GM19463 (cell line): ENCODE results near the gene DUSP1.
A peak's percentile ranks its signal among the peaks of the same experiment; 100 is the strongest.

ENCODE experiments used
- ATAC-seq: cut with Tn5 transposase; IDR thresholded peaks from one replicate; pipeline ENCODE4 v1.9.1; 2021; ENCODE audit warnings: mild to moderate bottlenecking, moderate library complexity; ENCODE audit not compliant: unreplicated experiment

DUSP1 gene

DNA sequence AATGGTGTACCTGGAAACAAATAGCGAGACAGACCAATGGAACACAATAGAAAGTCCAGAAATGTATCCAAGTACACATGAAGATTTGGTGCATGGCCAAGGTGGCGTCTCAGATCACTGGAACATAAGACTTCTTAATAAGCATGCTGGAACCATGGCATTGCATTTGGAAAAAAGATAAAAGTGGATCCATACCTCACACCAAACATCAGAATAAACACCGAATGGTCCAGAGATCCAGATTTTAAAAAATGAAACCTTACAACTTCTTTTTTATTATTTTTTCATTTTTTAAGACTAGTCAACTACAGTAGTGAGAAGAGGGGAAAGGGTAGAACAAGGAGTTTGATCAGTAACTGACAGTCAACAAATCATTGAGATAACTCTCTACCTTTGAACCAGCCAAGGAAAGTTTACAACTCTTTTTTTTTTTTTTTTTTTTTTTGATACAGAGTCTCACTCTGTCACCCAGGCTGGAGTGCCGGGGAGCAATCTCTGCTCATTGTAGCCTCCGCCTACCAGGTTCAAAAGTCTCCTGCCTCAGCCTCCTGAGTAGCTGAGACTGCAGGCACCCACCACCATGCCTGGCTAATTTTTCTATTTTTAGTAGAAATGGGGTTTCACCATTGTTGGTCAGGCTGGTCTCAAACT lies 8.8 kb upstream of the DUSP1 start:
- ATAC-seq, result no peak

DNA sequence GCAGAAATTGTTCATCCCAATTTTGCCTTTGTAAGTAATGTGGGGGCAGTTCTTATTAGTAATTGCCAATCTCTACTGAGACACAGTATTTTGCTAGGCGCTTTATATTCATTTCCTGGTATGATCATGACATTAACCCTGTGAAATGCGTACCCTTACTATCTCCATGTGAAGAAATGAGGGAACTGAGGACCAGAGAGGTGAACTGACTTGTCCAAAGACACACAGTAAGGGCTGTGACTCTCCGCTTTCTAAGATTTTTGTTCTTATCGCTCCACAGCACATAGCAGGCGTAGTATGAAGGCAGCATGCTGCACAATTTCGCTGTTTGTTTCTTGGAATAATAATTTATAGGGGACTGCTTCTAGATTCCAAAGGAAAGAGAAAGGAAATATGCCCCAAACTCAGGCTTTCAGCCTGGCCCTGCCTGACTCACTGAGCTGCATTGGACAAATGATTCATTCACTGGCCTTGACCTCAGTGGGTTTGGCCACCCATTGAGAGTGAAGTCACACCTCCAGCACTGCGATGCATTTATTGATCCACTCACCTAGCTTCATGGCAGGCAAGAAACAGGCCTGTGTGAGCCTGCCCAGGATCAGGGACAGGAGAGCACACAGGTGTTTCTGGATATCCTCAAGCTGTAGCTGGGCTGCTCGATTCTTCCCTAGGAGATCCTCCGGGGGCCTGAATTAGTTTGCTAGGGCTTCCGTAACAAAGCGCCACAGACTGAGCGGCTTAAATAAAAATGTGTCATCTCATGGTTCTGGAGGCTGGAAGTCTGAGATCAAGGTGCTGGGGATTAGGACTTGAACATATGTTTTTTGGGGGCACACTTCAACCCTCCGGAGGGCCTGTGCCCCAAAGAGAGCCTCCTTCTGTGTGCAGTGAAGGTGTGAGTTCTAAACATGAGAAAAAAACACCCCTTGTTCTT lies 7.2 kb upstream of the DUSP1 start:
- ATAC-seq, result peak; percentile 9

DNA sequence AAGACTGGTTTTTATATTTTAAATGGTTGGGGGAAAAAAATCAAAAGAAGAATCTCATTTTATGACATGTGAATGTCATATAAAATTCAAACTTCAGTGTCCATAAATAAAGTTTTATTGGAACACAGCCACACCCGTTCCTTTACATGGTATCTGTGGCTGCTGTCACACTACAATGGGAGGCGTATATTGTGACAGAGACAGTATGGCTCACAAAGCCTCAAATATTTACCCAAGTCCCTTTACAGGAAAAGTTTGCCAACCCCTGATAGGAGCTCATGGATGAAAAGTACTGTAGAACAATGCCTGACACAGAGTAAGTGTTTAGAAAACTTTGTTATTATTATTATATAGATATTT lies 5.2 kb upstream of the DUSP1 start:
- ATAC-seq, result no peak

DNA sequence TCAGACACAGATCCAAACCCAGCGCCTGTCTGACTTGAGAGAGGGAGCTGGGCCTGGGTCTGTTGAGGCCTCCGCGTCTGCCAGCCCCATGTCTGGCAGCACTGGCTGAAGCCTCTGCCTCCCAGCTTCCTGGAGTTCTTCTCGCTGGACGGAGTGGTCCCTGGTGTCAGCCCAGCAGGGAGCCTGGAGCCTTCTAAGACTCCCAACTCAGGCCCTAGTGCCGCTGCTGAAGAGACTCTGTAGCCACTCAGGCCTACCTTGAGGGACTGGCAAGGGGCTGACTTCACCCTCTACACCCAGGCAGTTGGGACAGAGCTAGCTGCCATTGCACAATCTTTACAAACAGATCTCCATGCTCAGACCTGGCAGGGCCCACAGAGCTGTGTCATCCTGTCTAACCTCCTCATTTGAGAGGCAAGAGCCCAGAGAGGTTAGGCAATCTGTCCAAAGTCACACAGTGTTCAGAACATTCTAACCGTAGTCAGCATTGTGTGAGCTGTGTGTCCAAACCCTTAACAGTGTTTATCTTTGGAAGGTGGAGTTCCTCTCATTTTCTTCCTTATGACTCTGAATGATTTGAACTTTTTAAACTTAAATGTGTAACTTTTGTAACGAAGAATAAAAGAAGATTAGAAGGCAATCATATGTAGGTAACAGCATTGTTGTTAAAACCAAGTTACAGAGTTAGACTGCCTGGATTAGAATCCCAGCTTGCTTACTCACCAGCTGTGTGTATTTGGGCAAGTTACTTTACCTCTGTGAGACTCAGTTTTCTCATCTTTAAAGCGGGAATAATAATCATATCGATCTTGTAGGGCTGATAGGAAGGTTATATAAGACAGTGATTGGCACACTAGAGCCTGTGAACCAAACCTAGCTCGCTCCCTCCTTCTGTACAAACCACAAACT lies 4.6 kb upstream of the DUSP1 start:
- no peak for ATAC-seq

DNA sequence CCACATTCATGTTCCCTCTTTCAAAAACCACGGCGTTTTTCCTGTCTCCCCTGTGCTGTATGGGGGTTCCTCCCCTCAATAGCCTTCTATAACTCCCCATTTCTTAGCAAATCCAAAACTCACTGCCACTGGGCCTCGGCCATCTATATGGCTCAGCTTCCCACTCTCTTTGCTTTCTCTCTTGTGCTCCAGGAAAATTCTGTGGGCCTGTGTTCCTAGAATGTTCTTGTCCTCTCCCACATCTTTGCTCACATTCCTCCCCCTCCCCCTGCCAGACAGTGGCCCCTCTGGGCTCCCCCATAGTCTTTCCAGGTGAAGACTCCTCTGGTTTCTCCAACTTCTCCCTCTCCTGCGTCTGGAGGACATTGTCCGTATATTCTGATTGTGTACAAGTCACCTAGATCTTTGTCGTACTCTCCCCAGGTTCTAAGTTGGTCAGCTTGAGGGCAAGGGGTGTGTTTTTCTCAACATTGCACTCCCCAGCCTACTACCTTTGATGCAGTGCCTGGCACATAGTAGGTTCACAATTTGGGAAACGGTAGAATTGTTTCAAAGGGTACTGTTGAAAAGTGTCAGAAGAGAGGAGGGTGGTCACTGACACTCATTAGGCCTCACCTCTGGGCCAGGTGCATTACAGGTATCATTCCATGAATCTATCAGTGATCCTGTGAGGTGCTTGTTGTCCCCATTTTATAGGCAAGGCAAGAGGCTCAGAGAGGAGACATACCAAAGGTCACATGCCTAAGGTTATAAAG lies 3.7 kb upstream of the DUSP1 start:
- no peak for ATAC-seq

DNA sequence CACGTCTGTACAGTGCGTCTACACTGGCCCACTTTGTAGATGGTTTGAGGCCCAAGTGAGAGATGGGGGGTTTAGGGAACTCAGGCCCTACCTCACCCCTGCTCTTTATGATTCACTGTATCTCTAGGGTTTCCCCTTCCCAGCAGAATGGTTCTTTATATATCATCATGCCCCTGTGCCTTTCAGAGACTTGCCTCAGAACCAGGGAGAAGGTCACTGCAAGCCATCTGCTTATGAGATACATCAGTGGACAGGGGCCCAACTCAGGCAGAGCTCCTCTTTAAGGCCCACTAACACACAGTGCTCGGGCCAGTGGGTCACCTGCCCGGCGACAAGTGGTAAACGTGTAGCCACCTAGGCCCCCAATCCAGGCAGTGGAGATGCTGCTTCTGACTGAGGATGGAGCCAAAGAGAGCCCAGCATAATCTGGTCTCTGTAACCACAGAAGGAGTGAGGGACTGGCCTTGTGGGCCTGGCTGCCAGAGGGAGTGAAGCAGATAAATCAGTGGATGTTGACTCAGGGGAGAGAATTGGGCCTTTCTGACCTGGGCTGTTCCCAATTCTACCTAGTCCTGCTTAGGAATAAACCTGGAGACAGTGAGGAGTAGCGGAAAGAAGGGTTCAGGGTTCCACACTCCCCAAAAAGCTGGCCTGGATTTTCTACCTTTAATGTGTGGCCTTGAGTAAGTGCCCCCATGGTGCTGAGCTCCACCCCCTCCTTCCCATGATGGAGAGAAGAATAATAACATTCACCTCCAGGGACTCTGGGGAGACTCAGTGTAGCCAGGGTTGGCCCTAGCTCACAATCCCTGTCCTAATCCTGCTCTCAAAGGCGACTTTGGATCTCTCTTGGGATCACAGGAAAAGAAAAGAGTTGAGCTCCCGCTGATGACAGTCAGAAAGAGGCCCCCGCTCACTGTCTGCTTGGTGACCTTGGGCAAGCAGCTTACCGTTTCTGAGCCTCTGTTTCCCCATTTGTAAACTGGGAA lies 2.8 kb upstream of the DUSP1 start:
- ATAC-seq, result no peak

DNA sequence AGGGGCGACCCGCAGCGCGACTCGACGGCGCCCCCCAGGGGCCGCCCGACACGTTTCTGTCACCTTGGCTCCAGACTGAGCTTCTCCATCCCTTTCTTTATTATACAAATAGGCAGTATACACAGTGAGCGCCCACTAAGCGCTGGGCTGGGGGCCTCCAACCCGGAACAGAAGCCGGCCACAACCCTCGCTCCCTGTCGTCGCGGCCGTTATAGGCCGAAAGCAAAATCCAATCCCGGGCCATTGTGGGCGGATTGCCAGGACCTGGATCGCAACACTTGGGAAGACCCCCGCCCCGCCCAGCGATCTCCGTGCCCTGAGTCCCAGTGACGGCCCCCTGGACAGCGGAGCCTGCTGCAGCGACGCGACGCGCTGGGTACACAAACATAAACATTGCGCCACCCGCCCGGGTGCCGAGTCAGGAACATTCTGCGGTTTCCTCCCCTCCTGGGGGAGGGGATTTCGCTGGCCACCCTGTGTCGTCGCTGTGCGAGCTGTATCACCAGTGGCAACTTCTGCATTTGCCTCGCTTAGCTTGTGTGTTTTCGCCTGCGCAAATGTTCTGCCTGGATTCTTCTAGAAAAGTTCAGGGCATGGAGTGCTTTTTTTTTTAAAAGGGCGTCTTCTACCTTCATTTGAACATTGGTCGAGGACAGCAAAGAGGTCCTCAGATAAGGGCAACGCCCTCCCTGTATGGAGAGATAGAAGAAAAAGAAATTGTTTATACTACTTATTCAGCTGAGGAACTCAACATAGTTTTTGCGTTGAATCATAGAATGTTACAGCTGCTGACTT lies 1.3 kb upstream of the DUSP1 start:
- ATAC-seq, result peak; percentile 29

DNA sequence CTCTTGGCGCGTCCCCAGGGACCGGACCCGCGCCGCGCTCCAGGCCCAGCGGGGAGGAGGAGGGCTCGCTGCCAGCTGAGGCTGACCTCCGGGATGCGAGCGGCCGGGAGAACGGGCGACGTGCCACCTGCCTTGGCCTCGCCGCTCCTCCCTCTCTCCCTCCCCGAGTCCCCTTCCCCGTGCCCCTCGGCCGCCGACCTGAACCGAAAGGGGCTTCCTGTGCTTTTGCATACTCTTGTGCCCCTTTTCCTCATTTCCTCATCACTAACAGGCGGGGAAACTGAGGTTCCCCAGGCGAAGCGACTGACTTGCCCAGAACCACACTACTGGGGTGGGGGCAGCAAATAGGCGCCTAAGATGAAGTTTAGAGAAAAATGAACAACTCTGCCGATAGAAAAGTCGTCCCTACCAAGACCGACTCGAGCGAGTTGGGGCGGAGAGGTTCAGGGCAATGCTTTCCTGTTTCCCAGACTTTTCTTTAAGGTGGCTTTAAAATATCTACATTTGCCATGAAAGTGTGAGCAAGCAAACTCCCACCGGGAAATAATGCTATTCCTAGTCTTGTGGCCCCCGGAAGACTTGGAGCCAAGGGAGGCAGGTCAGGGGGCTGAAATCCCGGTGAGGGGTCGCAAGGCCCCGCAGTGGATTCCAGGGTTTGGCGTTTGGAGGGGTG lies 580 bp upstream of the DUSP1 start:
- no peak for ATAC-seq

DNA sequence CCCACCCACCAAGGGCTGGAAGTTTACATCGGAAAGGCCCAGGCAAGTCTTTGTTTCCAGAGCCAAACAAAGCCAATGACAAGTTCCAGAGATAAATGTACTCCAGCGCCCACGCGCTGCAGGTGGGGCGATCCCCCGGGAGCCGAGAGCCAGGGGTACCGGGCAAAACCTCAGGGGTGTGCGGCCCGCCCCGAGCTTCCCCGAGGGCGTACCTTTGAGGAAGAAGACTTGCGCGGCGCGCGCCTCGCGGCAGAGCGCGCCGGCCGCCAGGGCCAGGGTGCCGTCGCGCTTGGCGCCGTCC lies 671 bp downstream of the DUSP1 start:
- ATAC-seq, result no peak

DNA sequence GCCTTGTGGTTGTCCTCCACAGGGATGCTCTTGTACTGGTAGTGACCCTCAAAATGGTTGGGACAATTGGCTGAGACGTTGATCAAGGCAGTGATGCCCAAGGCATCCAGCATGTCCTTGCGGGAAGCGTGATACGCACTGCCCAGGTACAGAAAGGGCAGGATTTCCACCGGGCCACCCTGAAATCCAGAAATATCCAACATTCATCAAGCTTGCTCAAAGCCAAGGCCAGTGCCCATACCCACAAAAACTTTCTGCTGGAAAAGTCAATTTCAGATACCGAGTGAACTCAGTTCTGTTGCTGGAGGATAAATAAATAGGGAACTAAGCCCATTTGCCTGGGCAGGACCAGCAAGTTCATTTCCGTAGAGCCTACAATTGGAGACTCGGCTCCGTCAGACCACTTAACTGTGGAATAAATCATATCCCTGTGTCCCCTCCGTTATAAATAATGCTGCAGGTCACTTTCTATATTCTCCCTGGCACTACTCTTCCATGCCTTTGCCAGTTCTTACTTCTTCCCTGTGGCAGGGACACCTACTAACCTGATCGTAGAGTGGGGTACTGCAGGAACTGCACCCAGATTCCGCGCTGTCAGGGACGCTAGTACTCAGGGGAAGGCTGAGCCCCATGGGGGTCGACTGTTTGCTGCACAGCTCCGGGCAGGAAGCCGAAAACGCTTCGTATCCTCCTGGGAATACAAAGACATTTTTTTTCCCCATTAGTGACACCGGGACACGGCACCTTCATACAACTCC lies 1.2 kb downstream of the DUSP1 start:
- ATAC-seq, result no peak

DNA sequence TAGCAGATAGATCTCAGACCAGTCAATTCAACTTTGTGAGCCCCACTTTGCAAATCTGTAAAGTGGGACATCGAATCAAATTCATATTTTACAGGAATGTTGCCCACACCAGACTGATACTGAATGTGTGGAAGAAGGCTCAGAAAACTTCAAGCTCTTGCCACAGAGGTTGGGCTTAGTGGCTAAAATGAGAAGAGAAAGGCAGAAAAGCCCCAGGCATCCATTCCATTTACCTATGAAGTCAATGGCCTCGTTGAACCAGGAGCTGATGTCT lies 1.7 kb downstream of the DUSP1 start:
- ATAC-seq, result no peak

DNA sequence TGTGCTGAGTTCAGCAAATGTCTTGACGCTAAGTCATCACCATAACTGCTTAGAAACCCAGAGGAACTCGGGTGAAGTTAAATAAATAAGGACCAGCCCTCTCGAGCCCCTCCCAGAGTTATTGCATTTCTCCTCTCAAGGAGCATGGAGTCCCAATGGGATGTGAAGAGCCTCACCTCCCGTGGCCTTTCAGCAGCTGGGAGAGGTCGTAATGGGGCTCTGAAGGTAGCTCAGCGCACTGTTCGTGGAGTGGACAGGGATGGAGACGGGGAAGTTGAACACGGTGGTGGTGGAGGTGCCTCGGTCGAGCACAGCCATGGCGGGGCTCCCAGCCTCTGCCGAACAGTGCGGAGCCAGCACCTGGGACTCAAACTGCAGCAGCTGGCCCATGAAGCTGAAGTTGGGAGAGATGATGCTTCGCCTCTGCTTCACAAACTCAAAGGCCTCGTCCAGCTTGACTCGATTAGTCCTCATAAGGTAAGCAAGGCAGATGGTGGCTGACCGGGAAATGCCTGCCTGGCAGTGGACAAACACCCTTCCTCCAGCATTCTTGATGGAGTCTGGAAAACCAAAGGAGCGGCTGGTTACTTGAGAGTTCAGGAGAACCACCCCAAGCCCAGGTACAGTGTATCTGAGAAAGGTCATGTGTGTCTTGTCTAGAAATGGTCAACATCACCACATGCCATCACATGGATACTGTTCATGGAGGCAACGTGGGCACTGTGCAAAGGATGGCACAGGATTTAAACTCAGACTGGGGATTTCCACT lies 2.2 kb downstream of the DUSP1 start:
- no peak for ATAC-seq

DNA sequence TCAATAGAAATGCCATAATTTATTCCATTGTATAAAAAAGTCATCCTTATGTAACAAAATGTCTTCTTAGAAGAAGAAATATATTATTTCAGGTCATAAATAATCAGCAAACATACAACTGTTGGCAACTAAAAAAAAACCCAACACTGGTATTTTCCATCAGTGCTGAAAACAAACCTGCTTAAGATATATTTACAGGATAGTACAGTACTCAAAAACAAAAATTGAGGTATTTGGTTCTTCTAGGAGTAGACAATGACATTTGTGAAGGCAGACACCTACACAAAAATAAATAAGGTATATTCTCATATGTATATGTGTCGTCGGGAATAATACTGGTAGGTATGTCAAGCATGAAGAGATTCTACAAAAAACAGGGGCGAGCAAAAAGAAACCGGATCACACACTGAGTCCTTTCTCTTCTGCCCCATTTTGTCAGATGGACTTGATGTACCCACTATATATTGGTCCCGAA lies 2.9 kb downstream of the DUSP1 start:
- no peak for ATAC-seq

DNA sequence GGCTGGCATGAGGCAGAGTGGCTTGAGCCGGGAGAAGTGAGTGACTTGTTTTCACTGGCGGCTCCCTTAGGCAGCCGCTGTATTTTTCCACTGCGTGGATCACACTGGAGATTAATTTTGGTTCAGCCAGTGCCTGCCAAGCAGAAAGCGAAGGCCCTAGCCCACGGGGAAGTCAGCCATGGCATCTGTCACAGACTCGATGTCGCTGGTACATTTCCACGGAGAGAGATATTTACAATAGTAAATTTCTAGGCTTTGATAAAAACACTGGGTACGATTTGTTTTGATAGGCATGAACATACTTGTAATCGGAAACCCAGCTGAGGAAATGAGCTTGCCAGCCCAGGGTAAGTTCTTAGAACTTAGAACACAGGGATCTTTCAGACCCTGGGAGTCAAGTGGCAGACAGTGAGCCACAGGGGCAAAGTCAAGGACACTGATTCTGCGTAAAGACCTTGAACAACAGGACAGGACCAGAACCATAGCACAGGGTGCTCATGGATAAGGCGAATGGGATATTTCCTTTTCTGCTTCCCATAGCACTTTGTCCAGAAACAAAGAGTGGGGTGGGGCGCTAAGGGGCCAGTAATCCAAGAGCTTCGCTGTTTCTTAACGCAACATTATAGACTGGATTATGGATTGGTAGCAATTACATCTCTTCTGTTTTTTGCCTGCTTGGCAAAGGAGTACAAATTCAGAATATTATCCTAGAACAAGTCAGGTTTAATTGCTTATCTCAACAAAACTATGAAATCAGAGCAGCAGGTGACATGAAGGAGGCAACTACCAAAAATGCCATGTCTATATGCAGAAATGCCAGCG lies 4.5 kb downstream of the DUSP1 start:
- ATAC-seq, result no peak

DNA sequence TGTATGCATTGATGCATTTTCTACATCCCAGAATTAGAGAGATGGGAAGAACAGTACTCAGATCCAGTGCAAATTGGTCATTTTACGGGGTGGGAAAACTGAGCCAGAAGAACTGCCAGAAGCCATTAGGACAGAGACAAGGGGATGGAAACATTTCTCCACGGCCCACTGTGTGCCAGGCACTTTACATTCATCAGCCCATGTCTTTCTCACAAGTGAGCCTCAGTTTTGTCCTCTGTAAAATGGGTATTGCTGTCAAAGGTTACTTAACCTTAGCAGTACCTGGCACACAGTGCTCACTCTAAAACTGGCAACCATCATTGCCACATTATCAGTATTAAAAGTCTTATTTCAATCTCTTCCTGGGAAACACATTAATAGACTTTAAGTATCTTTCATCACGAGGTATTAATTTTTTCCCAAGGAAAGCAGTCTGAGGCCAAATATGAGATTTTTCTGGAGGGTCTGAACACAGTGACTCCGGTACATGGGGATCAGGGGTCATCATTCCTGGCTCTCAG lies 5.2 kb downstream of the DUSP1 start:
- ATAC-seq, result no peak
